Esophagus squamous epithelium (tissue), 5 donors: ENCODE data around the gene TBX10. TPM values are rescaled to one million over a fixed set of nuclear protein-coding genes. Genes with fewer than 3 reads are reported as not detected.
A peak's percentile ranks its signal among the peaks of the same experiment; 100 is the strongest.

Experiments used
- DNase-seq: peaks from one replicate; lab custom pipeline; 2025; lab: John Stamatoyannopoulos, UW
- H3K27ac ChIP-seq, 4 donors: fragments of 200-600 bp; sonication (generic); one replicate each; pipeline ENCODE4 v1.5.1; 2016 to 2019; ENCODE audit warnings: mild to moderate bottlenecking in 1 of 4
- H3K27me3 ChIP-seq, 4 donors: fragments of 200-600 bp; sonication (generic); 1 replicate in 3 of 4; 2 replicates in 1 of 4; pipeline versions ENCODE4 v1.5.1 to v1.6.0; 2017 to 2021; ENCODE audit warnings: antibody characterized with exemption in 1 of 4
- H3K36me3 ChIP-seq, 3 donors: fragments of 200-600 bp; sonication (generic); one replicate each; pipeline ENCODE4 v1.5.1; 2016 to 2019
- H3K4me1 ChIP-seq, 3 donors: fragments of 200-600 bp; sonication (generic); one replicate each; pipeline ENCODE4 v1.5.1; 2017 to 2019
- H3K4me3 ChIP-seq, 4 donors: fragments of 200-600 bp; sonication (generic); 1 replicate in 3 of 4; 2 replicates in 1 of 4; pipeline ENCODE4 v1.5.1; 2016 to 2019; ENCODE audit warnings: mild to moderate bottlenecking in 2 of 4, moderate library complexity in 1 of 4
- H3K9me3 ChIP-seq, 3 donors: fragments of 200-600 bp; sonication (generic); one replicate each; pipeline ENCODE4 v1.5.1; 2016 to 2019
- POLR2A ChIP-seq, 4 donors: fragments of 450-650 bp; IDR thresholded peaks; one replicate each; pipeline ENCODE4 v1.6.1; 2017; ENCODE audit warnings: antibody characterized with exemption in 4 of 4, mild to moderate bottlenecking in 4 of 4, moderate library complexity in 3 of 4
- WGBS, 2 donors: methylation state at CpG; one replicate each; pipeline ENCODE4 v1.1.5; 2018; 5-methylcytosine and 5-hydroxymethylcytosine counted together
- intact Hi-C: fragments of 100-400 bp; cut with DNase I; formaldehyde crosslinking; loops from one replicate; pipeline ENCODE4 v1.15.0; 2022
- total RNA-seq, 4 donors: library from RNA; depleted of rRNA; stranded (reverse); fragments of >200 nt; gene quantifications; one replicate each; pipeline ENCODE4 v1.1.0, GENCODE V29; 2016
- TF ChIP-seq, protein P1 (sequence below), 6 experiments: fragments of 450-650 bp in 4 of 6; fragments of 200-600 bp in 2 of 6; sonication (generic) in 2 of 6; IDR thresholded peaks; one replicate each; pipeline ENCODE4 v1.5.1; 2016 to 2019; ENCODE audit warnings: antibody characterized with exemption in 6 of 6, mild to moderate bottlenecking in 4 of 6, moderate library complexity in 4 of 6
- donor health status: DM: yes; HTN: yes; CAD: no.

The TBX10 gene
- total RNA-seq, 4 donors from 2014 or later, result not detected

DNA sequence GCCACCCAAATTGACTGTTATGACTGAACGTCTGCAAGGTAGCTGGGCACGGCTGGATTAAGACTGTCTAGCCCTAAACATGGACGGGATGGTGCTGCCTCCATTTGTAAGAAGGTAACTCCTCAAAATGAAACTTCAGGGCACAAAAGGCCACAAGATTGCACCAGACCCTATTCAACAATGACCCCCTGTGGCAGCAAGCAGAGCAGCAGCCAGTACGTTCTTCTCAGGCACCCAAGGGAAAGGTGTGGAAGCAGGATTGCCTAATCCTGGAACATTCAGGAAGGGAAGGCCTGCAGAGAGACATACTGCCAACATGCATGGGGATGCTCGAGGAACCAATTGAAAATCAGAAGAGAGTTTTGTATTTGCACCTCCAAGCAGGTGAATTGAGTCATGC, 4.5 kb upstream of the TBX10 start:
- intact Hi-C loops, result no loop called here
- Histone ChIP-seq H3K27ac (no peak overlapping the region), H3K4me1 (peaks cover 0 to 16% (median 0%) of the 10 kb centered on the region in 3 donors), H3K36me3 (no peaks in the 10 kb centered on the region), H3K27me3 (peaks cover 0 to 66% (median 0%) of the 10 kb centered on the region in 4 donors), H3K9me3 (peaks cover 0 to 6% (median 0%) of the 10 kb centered on the region in 3 donors), H3K4me3 (no peak overlapping the region)
- 83 to 87% methylated on average over 5 of the region's 5 CpGs for WGBS, 2 donors
- TF ChIP-seq POLR2A (IDR thresholded peaks at IDR 0.05), result no peak
- TF ChIP-seq, protein P1, sequence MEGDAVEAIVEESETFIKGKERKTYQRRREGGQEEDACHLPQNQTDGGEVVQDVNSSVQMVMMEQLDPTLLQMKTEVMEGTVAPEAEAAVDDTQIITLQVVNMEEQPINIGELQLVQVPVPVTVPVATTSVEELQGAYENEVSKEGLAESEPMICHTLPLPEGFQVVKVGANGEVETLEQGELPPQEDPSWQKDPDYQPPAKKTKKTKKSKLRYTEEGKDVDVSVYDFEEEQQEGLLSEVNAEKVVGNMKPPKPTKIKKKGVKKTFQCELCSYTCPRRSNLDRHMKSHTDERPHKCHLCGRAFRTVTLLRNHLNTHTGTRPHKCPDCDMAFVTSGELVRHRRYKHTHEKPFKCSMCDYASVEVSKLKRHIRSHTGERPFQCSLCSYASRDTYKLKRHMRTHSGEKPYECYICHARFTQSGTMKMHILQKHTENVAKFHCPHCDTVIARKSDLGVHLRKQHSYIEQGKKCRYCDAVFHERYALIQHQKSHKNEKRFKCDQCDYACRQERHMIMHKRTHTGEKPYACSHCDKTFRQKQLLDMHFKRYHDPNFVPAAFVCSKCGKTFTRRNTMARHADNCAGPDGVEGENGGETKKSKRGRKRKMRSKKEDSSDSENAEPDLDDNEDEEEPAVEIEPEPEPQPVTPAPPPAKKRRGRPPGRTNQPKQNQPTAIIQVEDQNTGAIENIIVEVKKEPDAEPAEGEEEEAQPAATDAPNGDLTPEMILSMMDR (IDR thresholded peaks at IDR 0.05), result peak in 3 of 6 experiments; percentile 10 to 49 (median 18)
- DNase-seq, result no peak

DNA sequence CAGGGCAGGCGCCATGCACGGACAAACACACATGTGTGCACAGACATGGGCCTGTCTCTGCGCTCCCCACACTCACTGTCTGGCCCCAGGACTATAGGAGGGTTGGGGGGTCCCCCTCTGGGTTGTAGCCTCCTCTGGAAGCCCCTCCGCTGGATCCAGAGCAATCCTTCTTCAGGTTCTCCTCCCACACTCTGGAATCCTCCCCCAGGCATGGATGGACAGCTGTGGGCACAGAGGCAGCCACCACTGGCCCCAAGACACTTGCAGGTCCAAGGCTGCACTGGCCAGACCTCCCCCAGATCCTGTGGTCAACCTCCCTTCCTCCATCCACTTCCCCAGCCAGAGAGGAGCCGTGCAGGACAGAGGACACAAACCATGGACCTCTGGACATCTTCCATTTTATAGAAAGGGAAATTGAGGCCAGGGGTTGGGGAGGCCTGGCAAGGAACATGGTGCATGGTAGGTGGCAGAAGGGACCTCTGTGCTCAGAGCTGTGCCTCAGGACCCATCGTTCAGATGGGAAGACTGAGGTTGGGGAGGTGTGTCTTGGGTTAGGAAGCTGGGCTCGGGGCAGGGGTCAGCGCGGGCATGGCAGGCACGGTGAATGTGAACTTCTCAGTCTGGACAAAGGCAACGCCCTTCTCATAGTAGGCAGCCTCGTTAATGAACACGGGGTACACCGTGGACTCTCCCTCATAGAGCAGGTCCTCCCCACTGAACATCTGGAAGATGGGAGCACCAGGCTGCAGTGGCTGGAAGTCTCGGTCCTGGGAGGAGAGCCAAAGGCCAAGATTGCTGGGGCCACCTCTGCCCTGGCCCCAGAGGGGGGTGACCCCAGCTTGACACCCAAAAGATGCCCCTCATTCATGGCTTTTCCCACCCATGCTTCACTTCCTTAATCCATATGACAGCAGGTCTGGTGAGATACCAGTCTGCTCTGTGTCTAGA, 2.9 kb upstream of the TBX10 start:
- Histone ChIP-seq H3K4me1 (peaks cover 0 to 15% (median 0%) of the 10 kb centered on the region in 3 donors), H3K4me3 (no peak overlapping the region), H3K9me3 (peaks cover 0 to 6% (median 0%) of the 10 kb centered on the region in 3 donors), H3K27ac (no peak overlapping the region), H3K27me3 (peaks cover 0 to 58% (median 0%) of the 10 kb centered on the region in 4 donors), H3K36me3 (no peaks in the 10 kb centered on the region)
- intact Hi-C loops, result no loop called here
- WGBS, 2 donors, result 86% methylated on average over 11 to 12 of the region's 15 CpGs
- TF ChIP-seq POLR2A (IDR thresholded peaks at IDR 0.05), result no peak
- TF ChIP-seq, protein P1 (IDR thresholded peaks at IDR 0.05), result no peak
- no peak for DNase-seq

DNA sequence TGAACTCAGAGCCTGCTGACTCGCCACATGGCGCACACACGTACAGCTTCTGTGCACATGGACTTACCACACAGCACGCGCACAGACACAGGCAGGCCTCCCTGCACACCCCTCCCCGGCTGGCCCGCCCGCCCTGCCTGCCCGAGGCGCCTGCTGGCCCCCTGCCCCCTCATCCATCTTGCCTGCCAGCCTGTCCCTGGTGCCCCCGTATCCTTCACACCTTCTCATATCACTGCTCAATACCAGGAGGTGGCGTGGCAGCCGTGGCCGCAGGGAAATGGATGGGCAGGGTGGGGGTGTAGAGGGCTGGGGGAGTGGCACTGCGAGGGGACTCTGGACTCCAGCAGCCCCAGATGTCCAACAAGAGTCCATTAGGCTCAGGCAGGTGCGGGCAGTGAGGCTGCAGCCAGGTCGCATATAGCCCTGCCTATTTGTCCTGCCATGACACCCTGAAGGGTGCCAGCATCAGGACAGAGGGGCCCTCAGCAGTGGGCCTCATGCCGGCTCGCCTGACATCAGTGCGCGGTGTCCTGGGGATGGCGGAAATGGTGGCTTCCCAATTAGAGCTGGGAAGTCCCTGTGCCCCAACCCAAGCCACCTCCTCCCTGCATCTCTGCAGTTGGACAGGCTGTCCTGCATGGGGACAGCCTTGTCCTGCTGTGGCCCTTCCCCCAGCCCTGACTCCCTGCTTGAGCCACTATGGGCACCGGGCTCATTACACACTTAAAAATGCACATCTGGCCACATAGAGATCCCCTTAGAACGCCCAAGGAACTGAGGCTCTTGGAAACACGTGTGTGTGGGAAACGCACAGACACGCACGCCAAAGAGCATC, 2.0 kb upstream of the TBX10 start:
- TF ChIP-seq, protein P1 (IDR thresholded peaks at IDR 0.05), result no peak
- no peak for TF ChIP-seq POLR2A (IDR thresholded peaks at IDR 0.05)
- H3K4me1 ChIP-seq, result peaks cover 0 to 15% (median 0%) of the 10 kb centered on the region in 3 donors
- H3K4me3 ChIP-seq, result no peak overlapping the region
- no peak for DNase-seq
- peaks cover 0 to 49% (median 0%) of the 10 kb centered on the region in 4 donors for H3K27me3 ChIP-seq
- H3K36me3 ChIP-seq, result no peaks in the 10 kb centered on the region
- 72 to 93% methylated on average over 5 to 9 of the region's 28 CpGs for WGBS, 2 donors
- peaks cover 0 to 6% (median 0%) of the 10 kb centered on the region in 3 donors for H3K9me3 ChIP-seq
- H3K27ac ChIP-seq, result no peak overlapping the region
- intact Hi-C loops, result no loop called here

DNA sequence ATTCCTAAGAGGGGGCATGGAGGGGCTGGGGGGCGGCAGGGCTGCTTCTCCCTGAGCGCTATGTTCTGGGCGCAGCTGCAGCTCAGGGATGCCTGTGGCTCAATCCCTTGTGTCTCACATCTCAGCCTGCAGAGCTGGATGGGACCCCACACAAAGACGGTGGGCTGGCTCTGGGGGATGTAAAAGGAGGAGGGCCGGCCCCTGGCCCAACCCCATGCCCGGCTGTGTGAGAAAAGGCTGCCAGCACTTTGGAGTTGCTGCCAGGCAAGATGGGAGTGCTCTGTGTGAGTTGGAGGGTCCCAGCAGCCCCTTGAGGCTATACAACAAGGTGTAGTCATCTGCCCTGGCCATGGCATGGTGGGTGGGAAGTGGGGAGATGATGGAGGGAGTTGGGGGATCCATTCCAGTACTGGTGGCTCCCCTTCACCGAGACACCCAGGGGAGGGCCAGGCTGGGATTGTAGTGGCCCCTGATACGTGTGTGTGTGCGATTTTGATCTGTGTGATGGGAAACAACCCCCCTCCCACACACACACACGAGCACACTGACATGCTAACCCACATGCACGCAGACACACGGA, 1.3 kb upstream of the TBX10 start:
- no peak for DNase-seq
- H3K9me3 ChIP-seq, result peaks cover 0 to 6% (median 0%) of the 10 kb centered on the region in 3 donors
- intact Hi-C loops, result no loop called here
- WGBS, 2 donors, result 66 to 92% methylated on average over 5 to 6 of the region's 12 CpGs
- peaks cover 0 to 42% (median 0%) of the 10 kb centered on the region in 4 donors for H3K27me3 ChIP-seq
- H3K4me1 ChIP-seq, result peaks cover 0 to 10% (median 0%) of the 10 kb centered on the region in 3 donors
- H3K4me3 ChIP-seq, result no peak overlapping the region
- TF ChIP-seq, protein P1 (IDR thresholded peaks at IDR 0.05), result no peak
- TF ChIP-seq POLR2A (IDR thresholded peaks at IDR 0.05), result no peak
- no peaks in the 10 kb centered on the region for H3K36me3 ChIP-seq
- H3K27ac ChIP-seq, result no peak overlapping the region
